MM.1S (cell line): ENCODE results near the gene COX10.

Experiments
- DNase-seq: peaks from one replicate; pipeline ENCODE4 v3.0.0-alpha.2; 2015
- H2AFZ ChIP-seq: fragments of 300-600 bp; sonication (generic); 2 replicates; pipeline ENCODE4 v1.6.0; 2016; ENCODE audit warnings: antibody characterized with exemption, low read length
- H3F3A ChIP-seq: fragments of 300-600 bp; sonication (generic); 2 replicates; pipeline ENCODE4 v1.6.1; 2016; ENCODE audit warnings: mild to moderate bottlenecking, antibody characterized with exemption, low read length, moderate library complexity, mixed read lengths; ENCODE audit not compliant: insufficient read depth
- H3K27ac ChIP-seq: fragments of 300-600 bp; sonication (generic); 2 replicates; pipeline ENCODE4 v1.5.1; 2016; ENCODE audit warnings: mild to moderate bottlenecking, low read length
- H3K27me3 ChIP-seq: fragments of 300-600 bp; sonication (generic); replicated peaks from 2 replicates; pipeline ENCODE4 v1.6.0; 2016; ENCODE audit warnings: low read length; ENCODE audit not compliant: insufficient read depth
- H3K36me3 ChIP-seq: fragments of 300-600 bp; sonication (generic); replicated peaks from 2 replicates; pipeline ENCODE4 v1.6.1; 2016; ENCODE audit warnings: mild to moderate bottlenecking, low read length, mixed read lengths; ENCODE audit not compliant: insufficient read depth
- H3K4me1 ChIP-seq: fragments of 300-600 bp; sonication (generic); 2 replicates; pipeline ENCODE4 v1.6.1; 2016; ENCODE audit warnings: low read length, mixed read lengths
- H3K4me2 ChIP-seq: fragments of 300-600 bp; sonication (generic); 2 replicates; pipeline ENCODE4 v1.6.0; 2016; ENCODE audit warnings: low read depth, low read length
- H3K4me3 ChIP-seq: fragments of 300-600 bp; sonication (generic); 2 replicates; pipeline ENCODE4 v1.5.1; 2016; ENCODE audit warnings: low read length, mixed read lengths
- H3K79me2 ChIP-seq: fragments of 300-600 bp; sonication (generic); 2 replicates; pipeline ENCODE4 v1.6.1; 2016; ENCODE audit warnings: mixed run types, low read length, mixed read lengths
- H3K9ac ChIP-seq: fragments of 300-600 bp; sonication (generic); 2 replicates; pipeline ENCODE4 v1.6.1; 2016; ENCODE audit warnings: low read length, mixed read lengths
- H3K9me2 ChIP-seq: fragments of 300-600 bp; sonication (generic); replicated peaks from 2 replicates; pipeline ENCODE4 v1.6.1; 2016; ENCODE audit warnings: mild to moderate bottlenecking, low read length, mixed read lengths; ENCODE audit not compliant: insufficient read depth
- H3K9me3 ChIP-seq: fragments of 300-600 bp; sonication (generic); replicated peaks from 2 replicates; pipeline ENCODE4 v1.6.1; 2016; ENCODE audit warnings: mild to moderate bottlenecking, low read length, mixed read lengths; ENCODE audit not compliant: insufficient read depth
- H4K20me1 ChIP-seq: fragments of 300-600 bp; sonication (generic); 2 replicates; pipeline ENCODE4 v1.6.1; 2016; ENCODE audit warnings: mild to moderate bottlenecking, low read length, moderate library complexity, mixed read lengths; ENCODE audit not compliant: insufficient read depth
- CTCF ChIP-seq: fragments of 300-600 bp; sonication (generic); IDR thresholded peaks from 2 replicates; pipeline ENCODE4 v1.5.1; 2016; ENCODE audit warnings: antibody characterized with exemption, low read length, mixed read lengths
- EZH2 ChIP-seq: fragments of 300-600 bp; sonication (generic); optimal IDR thresholded peaks from 2 replicates; pipeline ENCODE3; 2017; ENCODE audit warnings: low read depth, mild to moderate bottlenecking, antibody characterized with exemption, low read length, mixed read lengths
- EZH2phosphoT487 ChIP-seq: fragments of 300-600 bp; sonication (generic); IDR thresholded peaks from 2 replicates; pipeline ENCODE4 v1.6.1; 2018; ENCODE audit warnings: antibody characterized with exemption, low read length

COX10 gene

DNA sequence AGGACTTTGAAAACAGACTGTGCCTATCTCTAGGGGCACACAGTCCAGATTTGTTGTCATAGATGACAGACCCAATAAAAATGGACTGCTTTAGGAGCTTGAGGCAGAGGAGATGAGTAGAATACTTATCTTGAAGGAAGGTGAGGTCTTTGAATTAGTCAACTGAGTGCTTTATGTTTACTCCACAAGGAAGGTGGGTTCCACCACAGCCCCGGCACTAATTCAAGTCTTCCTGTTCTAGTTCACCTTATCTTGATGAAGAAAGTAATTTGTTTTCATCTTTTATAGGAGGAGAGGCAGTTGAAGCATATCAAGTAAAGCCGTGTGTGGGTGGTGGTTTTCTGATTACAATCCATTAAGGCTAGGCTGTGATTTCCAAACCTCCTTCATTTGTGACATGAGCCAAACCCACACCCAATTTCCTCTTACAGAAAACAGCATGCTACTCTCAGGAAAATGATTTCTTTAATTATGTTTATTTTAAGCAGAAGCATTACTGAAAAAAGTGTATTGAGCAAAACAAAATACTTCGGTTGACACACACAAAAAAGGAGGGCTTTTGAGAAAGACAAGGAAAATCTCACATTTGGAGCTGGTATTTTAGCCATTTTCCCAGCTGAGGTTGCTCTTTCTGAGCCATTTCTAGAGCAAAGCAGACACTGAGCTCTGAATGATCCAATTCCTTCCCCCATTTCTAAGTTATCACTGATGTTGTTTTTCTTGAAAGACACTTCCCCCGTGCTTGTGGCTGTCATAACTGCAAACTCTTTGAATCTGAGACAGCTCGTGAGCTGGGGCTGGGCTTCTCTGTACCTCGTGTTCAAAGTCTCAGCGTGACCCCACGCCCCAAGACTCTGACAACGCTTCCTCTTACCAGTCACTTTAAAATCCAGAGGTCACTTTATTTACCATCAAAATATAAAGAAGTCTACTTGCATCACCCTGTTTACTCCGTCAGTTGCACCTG is 132.0 kb downstream of the COX10 start:
- Histone ChIP-seq H3K4me2 (no peak overlapping the region), H4K20me1 (no peaks in the 10 kb centered on the region), H3K9me2 (no peaks in the 10 kb centered on the region), H3K79me2 (no peaks in the 10 kb centered on the region), H3K9ac (no peak overlapping the region), H3K27me3 (no peaks in the 10 kb centered on the region), H3K4me1 (no peaks in the 10 kb centered on the region), H3F3A (no peaks in the 10 kb centered on the region), H3K36me3 (no peaks in the 10 kb centered on the region), H3K27ac (no peak overlapping the region), H3K9me3 (no peaks in the 10 kb centered on the region), H2AFZ (no peak overlapping the region), H3K4me3 (no peak overlapping the region)
- no peak for DNase-seq
- TF ChIP-seq CTCF = no peak
- TF ChIP-seq EZH2phosphoT487 = no peak
- no peak for TF ChIP-seq EZH2

- no peak for TF ChIP-seq EZH2
- TF ChIP-seq EZH2phosphoT487 = no peak
- TF ChIP-seq CTCF = no peak
- no peaks in the 10 kb centered on the region for H3K36me3 ChIP-seq
- no peaks in the 10 kb centered on the region for H3K79me2 ChIP-seq
- no peak overlapping the region for H2AFZ ChIP-seq
- no peak overlapping the region for H3K4me2 ChIP-seq
- H3F3A ChIP-seq = no peaks in the 10 kb centered on the region
- H3K9me3 ChIP-seq = no peaks in the 10 kb centered on the region
- H3K4me3 ChIP-seq = no peak overlapping the region
- H3K9me2 ChIP-seq = no peaks in the 10 kb centered on the region
- H3K9ac ChIP-seq = no peak overlapping the region
- H4K20me1 ChIP-seq = no peaks in the 10 kb centered on the region
- no peak overlapping the region for H3K27ac ChIP-seq
- no peaks in the 10 kb centered on the region for H3K4me1 ChIP-seq
- H3K27me3 ChIP-seq = no peaks in the 10 kb centered on the region
- DNase-seq = no peak
Measured at GRCh38 chr17:14201988-14202380, 132.7 kb downstream of the COX10 start.

DNA sequence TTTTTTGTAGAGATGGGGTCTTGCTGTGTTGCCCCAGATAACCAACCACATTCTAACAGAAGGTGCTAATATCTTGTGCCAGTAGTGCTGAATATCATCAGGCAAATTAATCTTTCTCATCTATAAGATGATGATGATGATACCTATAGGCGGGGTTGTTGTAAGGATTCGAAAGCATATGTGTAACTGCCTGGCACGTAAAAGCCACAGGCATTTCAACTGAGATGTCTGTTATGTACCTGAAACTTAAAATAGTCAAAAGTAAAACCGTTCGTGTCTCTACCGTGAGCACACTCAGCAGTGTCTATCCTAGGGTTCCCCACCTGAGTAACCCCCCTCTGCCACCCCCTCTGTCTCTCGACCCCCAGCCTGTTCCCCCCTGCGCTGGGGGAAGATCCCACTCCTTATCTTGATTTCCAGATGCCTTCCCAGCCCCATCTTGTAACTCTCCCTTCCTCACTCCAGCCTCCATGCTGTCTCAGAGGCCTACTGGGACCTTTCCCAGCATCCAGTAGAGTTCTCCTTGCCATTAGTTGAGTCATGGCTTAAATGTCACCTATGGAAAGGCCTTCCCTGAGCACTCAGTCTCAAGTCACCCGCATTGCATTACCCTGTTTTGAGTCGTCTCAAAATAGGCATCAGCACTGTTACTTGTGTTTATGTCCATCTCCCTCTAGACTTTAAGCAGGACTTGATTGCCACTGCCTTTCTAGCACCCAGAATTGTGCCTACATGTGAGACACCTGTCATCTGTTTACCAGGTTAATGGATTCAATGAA is 133.3 kb downstream of the COX10 start:
- TF ChIP-seq EZH2 (no peak), EZH2phosphoT487 (no peak), CTCF (no peak)
- H3K27me3 ChIP-seq = no peaks in the 10 kb centered on the region
- H3K9ac ChIP-seq = no peak overlapping the region
- H3K36me3 ChIP-seq = no peaks in the 10 kb centered on the region
- H3K4me3 ChIP-seq = no peak overlapping the region
- no peaks in the 10 kb centered on the region for H3K79me2 ChIP-seq
- no peaks in the 10 kb centered on the region for H3K9me2 ChIP-seq
- H3K9me3 ChIP-seq = no peaks in the 10 kb centered on the region
- H3F3A ChIP-seq = no peaks in the 10 kb centered on the region
- no peak overlapping the region for H3K4me2 ChIP-seq
- no peaks in the 10 kb centered on the region for H3K4me1 ChIP-seq
- H3K27ac ChIP-seq = no peak overlapping the region
- H4K20me1 ChIP-seq = no peaks in the 10 kb centered on the region
- H2AFZ ChIP-seq = no peak overlapping the region
- no peak for DNase-seq
